Adrenal gland (tissue), 5 donors: ENCODE measurements around the gene GFOD1.

Source experiments
- CTCF ChIP-seq, 6 experiments: fragments of 450-650 bp in 4 of 6; fragments of 200-600 bp in 2 of 6; sonication (generic) in 1 of 6; IDR thresholded peaks; 1 replicate in 5 of 6; 2 replicates in 1 of 6; pipeline versions ENCODE4 v1.5.1 to v1.8.0; 2016 to 2021; ENCODE audit warnings: antibody characterized with exemption in 6 of 6, mild to moderate bottlenecking in 2 of 6, moderate library complexity in 1 of 6
- POLR2A ChIP-seq, 2 donors: fragments of 450-650 bp; IDR thresholded peaks; one replicate each; pipeline ENCODE4 v1.6.1; 2017; ENCODE audit warnings: antibody characterized with exemption in 2 of 2, mild to moderate bottlenecking in 2 of 2, moderate library complexity in 1 of 2
- donor health status: DM: no; HTN: no; CAD: no.

DNA sequence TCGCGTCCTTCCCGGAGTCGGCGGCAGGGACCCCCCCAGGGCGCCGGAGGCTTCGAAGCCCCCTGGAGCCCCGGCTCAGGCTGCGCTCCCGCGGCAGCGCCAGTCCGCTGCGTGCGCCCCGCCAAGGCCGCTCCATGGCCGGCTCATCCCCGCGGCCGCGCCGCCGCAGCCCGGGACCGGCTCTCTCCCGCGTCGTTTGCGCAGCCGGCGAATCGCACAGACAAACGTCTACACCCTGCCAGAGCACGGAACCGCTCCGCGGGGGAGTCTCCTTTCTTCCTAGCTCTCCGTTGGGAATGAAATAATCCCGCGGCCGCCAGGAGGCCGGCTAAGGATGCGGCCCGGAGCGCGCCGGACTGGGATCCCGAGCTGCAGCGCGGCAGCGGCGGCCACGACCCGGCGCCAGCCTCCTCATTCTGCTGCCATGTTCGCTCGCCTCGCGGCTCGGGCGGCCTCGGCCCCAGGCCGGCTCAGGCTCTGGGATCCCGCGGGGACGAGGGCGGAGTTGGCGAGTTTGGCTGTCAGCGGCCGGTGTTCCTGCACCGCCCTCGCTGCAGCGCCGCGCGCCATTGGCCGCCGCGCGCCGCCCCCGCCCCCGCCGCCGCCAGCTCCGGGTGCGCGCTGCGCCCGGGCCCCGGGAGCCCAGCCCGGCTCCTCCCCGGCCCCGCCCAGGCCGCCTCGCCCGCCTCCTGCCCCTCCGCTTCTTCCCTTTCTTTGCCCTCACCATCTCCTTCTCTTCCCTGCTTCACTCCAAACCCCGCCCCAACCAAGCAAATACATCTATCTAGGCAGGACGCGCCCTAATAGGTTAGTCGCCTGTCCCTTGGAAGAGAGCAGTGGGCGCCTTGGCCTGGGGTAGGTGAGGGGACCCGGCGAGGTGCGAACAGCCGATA is at the start of gene GFOD1:
- TF ChIP-seq POLR2A (IDR thresholded peaks at IDR 0.05), result peak in 1 of 2 donors; percentile 77
- TF ChIP-seq CTCF (IDR thresholded peaks at IDR 0.05), result peak in 3 of 6 experiments; percentile 16 to 37 (median 25)
